ENCODE results near the gene SEC16A.

SEC16A gene

DNA sequence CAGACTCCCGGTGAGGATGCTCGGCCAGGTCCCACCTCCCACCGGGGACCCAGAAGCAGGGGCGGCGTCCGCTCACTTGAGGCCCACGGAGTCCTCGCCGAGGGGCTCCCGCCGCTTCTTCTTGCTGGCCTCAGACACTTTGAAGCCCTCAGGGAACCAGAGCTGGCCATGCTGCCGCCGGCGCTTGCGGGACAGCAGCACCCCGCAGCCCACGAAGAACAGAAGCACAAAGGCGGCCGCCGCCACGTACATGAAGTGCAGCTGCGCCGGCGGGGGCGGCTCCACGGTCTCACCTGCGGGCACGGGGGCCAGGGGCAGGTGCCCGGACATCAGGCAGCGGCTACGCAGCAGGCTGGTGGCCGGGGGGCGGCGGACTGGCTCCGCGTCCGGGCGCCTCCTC, 19.4 kb upstream of the SEC16A start:
- no peak for DNase-seq (ENCODE audit: low spot score)

DNA sequence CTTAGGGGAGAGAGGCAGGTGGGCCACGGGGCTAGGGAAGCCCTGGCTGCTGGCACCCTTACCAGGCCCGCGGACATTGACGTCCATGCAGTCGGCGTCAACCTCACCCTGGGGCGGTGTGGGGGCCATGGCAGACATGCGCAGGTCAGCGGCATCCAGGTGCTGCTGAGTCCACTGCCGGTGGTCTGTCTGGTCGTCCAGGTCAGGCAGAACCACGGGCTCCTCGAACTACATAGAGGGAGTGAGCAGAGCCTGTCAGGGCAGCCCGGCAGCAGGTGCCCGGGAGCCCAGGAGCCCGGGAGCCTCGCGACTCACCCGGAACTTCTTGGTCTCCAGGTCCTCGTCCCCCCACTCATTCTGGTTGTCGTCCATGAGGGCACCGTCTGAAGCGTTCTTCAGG, 18.8 kb upstream of the SEC16A start:
- DNase-seq (ENCODE audit: low spot score) = no peak

DNA sequence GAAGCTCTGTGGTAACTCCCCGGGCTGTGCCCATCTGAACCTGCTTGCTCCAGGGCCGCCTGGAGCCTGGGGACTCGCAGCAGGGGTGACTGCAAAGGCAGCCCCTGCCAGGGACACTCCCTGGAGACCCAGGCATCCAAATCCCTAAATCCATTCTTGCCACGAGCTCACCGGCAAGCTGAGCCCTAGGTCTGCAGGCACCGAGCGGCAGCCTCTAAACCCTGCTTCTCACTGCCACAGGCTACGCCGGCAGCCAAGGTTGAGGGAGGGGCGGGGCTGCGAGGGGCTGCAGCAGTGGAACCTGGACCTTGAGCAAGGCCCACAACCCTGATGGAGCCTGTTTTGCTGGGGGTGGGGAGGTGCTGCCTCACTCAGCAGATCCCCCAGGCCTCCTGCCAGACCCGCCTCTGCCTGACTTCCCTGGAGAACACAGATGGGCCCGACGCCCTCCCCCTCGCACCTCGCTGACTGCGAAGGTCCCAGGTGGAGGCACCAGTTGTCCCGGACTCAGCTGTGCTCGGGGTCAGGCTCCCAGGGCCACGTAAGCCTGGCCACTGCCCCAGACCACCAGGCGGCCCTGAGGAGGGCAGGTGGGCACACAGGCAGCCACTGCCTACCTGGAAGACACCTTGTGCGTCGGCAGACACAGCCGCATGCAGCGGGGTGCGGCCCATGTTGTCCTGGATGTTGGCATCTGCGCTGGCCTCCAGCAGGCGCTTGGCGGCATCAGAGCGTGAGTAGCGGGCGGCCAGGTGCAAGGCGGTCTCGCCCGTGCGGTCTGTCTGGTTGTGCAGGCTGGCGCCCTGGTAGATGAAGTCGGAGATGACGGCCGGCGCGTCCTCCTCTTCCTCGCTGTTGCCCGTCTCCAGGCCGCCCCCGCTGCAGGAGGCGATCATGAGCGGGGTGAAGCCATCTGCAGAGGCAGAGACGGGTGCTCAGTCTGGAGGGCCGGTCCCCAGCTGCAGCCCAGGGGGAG, 17.4 kb upstream of the SEC16A start:
- DNase-seq (ENCODE audit: low spot score) = peak; percentile 88

DNA sequence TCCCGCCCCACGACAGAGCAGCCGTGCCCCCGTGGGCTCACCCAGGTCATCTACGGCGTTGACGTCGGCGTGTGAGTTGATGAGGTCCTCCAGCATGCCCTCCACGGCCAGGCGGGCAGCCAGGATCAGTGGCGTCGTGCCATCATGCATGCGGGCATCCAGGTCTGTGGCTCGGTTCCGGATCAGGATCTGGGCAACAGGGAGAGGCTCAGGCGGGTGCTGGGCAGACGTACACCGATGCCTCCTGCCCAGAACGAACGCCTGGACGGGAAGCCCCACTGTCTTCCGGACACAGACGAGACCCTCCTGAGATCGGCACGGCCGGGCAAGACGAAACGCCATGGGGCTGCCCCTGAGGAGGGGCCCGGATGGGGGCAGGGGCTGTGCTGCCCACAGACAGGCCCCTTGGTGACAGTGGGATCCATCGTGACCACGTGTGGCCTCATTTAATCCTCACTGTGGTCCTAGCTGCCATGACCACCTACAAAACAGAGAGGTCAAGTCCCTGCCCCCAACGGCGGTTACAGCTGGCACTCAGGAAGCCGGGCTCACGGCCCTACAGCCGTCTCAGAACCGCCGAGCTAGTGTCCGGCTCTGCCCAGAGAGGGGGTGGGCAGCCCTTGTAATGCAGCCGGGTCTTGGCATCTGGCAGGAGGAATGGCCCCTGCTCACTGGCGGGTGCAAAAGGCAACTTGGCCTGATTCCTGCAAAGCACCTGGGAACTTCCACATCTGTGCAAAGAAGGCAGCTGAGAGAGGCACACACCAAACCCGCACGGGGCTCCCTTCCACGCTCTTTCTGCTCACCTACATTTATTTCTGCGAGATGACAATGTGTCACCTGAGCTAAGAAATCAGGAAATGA, 16.5 kb upstream of the SEC16A start:
- DNase-seq (ENCODE audit: low spot score) = no peak

DNA sequence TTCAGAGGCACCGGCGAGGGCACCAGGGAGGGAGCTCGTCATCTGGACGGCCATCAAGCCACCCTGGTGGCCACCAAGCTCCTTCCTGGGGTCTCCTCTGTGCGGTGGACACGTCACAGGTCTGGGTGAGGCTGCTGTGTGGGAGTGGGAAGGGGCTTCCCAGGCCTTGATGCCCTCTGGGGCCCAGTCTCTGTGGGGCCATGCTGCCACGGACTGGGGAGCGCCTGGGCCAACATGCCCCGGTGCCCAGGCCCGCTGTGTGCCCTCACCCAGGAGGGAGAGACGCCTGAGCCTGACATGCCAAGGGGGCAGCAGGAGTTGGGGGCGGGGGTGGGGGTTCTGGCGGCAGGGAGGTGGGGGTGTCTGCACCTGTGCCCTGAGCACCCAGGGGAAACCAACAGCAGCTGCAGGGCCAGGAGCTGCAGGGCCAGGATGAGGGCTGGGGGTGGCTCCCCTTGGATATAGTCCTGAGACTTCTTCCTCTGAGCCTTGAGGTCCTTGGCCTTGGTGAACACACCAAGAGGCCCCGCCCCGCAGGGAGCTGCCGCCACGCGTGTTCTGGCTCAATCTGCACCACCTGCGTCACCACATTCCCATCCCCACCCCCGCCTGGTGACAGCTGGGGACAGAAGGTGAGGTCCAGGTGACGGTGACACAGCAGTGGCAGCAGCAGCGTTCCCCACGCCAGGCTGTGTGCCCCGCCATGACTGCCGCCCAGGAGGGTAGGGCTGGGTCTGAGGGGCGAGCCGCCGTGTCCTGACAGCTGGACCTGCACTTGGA, 15.3 kb upstream of the SEC16A start:
- DNase-seq (ENCODE audit: low spot score) = no peak

DNA sequence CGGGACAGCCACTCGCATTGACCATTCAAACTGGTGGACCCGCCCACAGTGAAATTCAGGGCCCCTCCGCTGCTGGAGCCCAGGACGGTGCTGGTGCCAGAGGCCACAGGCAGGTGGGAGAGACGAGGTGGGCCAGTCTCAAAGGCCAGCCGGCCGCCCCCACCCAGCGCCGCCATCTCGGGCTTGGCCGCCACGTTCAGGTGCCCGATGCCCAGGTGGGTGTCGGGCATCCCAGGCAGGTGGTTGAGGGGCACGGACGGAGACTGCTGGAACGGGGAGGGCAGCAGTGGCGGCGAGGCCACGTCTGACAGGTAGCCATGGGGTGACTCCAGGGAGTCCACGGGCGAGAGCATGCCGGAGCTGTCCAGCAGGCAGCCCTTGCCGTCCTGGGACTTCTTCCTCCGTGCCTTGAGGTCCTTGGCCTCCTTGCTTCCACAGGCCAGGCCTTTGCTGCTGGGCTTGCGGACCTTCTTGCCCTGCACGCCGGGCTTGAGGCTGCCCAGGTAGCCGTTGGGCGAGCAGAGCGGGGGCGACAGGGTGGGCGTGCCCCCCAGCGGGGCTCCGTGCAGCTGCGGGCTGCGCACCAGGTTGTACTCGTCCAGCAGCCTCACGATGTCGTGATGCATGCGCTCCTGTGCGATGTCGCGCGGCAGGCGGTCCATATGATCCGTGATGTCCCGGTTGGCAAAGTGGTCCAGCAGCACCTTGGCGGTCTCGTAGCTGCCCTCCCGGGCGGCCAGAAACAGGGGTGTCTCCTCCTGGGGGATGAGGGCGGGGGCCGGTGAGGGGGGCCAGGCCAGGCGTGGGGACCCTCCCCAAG, 14.2 kb upstream of the SEC16A start:
- no peak for DNase-seq (ENCODE audit: low spot score)

DNA sequence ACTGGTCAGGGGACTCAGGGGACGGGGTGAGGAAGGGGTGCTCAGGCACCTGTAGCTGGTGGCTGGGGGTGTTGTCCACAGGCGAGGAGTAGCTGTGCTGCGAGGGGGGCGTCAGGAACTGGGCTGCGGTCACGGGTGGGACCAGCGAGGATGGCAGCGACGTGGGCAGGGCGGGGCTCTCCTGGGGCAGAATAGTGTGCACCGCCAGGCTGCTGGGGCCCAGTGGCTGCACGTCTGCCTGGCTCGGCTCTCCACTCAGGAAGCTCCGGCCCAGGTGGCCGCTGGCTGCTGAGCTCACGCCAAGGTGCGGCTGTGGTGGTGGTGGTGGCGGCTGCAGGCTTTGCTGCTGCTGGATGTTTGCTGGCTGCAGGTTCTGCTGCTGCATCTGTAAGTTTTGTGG, 13.3 kb upstream of the SEC16A start:
- DNase-seq (ENCODE audit: low spot score) = no peak

DNA sequence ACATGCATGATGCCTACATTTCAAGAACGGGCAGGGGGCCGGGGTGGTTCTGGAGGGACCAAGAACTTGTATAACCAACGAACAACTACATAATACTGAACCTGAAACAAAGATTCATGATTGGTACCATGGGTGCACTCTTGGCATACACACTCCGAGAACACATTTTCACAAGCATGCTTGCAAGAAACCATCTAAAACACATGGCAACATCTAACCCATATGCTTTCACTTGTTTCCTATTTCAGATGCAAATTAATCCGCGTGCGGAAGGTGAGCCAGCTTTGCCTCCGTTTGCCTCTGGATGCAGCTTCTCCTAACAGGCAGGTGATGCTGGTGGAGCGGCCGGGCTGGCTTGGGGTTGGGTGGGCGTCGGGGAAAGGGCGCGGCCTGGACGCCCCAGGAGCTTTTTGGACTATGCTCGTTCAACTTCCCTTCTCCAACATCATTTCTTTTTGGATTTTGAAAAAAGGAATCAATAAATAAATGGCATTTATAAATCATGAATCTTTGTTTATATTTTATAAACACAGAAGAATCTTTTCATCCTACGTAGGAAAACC, 12.5 kb upstream of the SEC16A start:
- no peak for DNase-seq (ENCODE audit: low spot score)

DNA sequence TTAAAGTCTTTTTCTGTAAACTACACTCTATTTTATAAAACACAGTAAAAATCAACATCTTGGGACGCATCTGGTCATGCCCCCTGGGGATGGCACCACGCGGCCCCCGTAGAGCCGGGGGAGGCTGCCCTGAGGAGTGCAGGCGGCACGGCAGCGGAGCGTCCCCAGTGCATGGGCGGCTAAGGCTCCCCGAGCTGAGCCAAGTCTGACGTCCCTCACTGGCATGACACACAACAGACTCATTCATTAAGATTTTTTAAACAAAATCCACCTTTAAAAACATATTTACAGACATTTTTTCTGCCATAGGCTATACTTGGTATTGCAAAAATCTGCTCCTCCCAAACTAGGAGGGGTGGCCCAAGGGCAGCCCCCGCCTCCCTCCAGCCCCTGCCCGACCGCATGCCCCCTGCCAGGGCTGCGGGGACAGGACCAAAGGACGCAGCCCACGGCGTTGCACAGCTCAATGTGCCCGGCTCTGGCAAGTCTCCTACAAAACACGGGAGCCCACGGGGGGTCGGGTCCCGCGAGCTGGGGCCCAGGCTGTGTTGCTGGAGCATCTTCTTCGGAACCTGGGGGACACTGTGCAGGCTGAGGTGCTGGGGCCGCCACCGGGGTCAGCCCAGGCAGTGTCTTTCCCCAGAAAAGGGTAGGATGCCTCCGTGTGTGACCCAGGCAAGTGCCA, 11.8 kb upstream of the SEC16A start:
- DNase-seq (ENCODE audit: low spot score) = no peak

DNA sequence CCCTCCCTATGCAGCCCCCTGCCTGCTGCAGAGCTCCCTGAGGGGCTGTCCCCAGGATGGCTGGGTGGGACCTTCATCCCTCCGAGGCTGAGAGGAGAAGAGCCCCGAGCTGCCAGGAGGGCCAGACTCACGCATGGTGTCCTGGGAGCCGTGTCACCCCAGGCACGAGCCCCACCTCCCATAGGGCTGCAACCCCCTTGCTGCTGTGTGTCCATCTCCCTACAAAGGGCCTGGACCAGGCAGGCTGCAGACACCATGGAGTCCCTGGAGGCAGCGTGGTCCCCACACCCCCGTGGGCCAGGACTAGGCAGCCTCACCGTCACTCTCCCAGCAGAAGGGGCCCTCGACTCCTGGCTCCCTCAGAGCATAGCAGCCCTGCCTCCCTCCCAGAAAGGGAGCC, 11.2 kb upstream of the SEC16A start:
- DNase-seq (ENCODE audit: low spot score) = no peak

DNA sequence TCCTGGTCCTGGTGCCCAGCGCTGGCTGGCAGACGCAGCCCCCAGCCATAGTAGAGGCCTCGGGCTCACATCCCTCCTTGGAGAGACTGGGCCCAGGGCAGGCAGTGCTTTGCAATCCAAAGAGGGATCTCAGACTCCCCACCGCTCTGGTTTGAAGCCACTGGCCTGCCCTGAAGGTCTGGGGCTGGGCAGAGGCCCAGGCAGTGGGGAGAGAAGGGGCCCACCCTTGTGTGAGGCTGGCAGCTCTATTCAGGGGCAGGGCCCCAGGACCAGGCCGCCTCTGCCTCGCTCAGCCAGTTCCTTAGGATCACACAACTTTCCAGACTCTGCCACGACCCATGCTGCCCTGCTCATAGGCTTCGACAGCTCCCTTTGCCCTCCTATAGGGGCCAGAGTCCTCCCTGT, 10.7 kb upstream of the SEC16A start:
- DNase-seq (ENCODE audit: low spot score) = no peak

DNA sequence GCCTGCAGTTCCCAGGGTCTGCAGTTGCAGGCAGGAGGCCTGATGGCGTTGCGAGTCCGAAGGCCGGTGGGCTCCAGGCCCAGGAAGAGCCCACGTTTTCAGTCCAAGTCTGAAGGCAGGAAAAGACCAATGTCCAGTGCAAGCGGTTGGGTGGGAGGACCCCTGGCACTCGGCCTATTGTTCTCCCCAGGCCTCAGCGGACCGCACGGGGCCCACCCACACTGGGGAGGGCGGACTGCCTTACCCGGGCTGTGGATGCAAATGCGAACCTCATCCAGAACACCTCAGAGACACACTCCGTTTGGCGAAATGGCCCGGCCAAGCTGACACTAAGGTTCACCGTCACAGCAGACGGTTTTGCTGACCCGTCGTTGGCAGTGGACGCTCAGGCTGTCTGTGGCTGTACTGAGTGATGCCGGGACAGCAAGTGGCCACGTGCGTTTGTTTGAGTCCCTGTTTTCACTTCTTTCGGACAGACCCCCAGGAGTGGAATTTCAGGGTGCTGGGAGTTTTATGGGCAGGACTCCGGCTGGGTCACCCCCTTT, 10.2 kb upstream of the SEC16A start:
- DNase-seq (ENCODE audit: low spot score) = no peak

DNA sequence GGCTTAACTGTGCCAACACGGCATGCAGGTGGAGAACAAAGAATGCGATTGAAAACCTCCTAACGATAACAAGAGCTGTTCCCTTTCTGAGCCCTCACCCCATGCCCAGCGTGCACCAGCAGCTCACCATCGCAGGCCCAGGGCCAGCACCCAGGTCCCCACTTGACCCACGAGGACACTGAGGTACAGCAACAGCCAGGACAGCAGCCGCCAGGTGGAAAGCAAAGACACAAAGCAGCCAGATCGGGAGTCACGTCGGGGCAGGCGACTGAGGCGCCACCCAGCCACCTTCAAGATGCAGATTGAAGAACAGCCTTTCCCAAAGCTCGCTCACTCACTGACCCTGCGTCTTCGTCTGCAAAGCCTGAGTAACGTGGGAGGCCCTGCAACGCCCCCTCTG, 6.9 kb upstream of the SEC16A start:
- DNase-seq (ENCODE audit: low spot score) = no peak

DNA sequence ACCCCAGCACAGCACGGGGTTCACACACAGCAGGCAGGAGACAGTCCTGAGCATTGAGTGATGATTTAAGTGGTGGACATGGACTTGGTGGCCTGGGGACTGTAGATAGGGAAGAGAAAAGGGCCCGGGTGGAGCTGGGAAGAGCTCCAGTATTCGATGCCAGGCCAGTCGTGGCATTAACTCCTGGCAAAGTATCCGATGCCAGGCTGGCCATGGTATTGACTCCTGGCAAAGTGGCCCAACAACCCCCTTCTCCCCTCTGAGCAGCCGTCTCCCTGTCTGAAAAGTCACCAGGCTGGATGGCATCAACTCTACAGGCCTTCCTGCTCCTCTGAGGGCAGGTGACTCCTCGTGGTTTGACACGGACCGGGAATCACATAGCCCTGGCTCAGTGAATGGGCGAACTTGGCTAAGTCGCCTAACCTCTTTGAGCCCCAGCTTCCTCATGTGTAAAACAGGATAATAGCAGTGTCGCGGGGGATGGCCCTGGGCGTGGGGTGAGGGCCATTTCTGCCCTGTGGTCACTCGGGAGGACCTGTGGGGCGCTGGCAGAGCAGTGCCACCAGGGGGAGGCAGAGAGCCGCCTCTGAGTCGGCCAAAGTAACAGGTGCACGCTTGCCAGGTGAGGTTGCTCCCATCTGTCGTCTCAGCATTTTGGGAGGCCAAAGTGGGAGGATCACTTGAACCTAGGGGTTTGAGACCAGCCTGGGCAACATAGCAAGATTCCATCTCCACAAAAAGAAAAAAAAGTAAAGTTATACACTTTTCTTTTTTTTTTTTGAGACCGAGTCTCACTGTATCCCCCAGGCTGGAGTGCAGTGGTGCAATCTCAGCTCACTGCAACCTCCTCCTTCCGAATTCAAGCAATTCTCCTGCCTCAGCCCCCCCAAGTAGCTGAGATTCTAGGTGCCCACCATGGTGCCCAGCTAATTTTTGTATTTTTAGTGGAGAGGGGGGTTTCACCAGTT, 5.7 kb upstream of the SEC16A start:
- DNase-seq (ENCODE audit: low spot score) = peak; percentile 76

DNA sequence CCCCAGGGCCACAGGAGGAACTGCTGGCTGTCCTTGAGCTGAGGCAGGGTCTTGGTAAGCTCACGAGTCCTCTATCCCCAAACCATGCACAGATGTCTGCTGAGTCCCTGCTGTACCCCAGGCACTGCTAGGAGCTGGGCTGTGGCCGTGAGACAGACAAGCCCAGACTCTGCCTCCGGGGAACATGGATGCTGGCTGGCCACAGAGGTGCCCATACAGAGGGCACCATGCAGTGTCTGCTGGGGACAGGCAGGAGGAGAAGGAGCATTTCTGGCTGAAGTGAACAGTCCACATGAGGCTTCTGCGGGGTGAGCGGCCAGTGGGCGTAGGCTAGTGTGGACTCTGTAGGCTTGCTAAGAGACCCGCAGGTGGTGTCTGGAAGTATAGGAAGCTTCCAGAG, 4.8 kb upstream of the SEC16A start:
- DNase-seq (ENCODE audit: low spot score) = no peak

DNA sequence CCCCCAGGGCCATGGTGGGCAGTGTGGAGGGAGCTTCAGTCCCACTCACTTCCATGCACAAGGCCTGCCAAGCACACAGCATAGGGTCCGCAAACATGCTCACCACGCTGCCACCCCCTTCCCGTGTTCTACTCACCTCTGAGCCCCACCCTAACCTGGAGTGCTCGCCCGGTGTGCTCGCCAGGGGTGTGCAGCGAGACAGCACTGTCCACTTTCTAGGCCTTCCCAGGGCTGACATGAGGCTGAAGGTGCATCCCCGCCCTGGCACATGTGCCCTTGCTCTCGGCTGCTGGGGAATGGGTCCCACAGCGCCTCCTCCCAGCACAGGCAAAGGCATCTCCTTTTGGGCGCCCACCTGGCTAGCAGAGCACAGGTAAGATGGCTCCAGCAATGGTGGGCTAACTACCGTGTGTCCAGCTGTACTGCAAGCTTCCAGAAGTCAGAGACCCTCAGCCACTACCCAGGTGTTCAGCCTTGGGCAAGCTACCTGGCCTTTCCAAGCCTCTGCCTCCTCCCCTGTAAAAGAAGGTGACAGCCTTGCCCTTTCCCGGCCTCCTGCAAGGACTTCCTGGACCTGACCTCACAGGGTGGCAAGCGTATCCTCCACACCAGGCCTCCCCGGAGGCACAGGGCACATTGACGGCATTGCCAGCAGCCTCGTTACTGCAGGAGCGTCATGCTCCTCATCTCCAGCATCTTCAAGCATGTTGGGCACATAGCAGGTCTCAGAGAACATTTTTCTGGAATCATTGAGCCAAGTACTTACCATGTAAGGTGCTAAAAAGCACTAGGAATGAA, 4.2 kb upstream of the SEC16A start:
- DNase-seq (ENCODE audit: low spot score) = no peak

DNA sequence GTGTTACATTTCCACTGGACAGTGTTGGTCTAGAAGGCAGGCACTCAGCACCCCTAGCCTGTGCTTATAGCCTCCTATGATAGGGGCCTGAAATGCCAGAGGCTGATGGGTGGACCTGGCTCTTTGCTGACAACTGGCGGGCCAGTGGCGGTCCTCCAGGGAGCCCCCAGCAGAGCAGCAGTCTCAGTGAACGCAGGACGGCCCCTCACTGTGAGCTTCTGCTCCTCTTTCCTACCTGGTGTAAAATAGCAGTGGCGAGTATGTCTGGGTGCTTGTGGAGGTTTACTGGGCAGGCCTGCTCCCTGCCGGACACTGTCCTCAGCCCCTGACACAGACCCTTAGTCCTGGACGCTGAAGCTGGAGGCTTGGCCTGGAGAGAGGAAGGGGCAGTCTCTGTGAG, 3.3 kb upstream of the SEC16A start:
- DNase-seq (ENCODE audit: low spot score) = no peak
